ENCODE measurements around the gene DENND5A.
"Not testable (repeated sequence)": the region's sequence is repeated elsewhere in the genome, so short reads cannot be mapped to it uniquely, and the experiment has no call there.

DENND5A gene

GRCh38 chr11:9179141-9179540, 86.0 kb downstream of the DENND5A start:
- in situ Hi-C loops (cut with MboI; ENCODE audit: low sequenced_read_pairs): no loop called here

DNA sequence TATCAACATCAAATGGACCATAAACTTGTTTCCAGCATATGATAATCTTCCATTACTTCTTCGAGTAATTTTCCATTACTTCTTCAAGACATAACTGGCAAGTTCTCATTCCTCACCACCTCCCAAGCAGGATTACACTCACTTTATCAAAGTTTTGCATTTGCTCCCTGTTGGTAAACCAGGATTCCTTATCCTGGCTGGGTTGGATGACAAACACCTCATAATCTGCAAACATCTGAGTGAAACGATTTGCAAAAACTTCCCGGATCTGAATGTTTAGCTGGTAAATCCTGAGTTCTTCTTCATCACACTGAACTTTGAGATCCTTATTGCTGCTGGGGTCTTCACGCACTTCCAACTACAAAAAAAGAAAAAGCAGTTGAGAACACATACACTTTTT, 86.4 kb downstream of the DENND5A start:
- in situ Hi-C loops (cut with MboI; ENCODE audit: low sequenced_read_pairs): no loop called here

DNA sequence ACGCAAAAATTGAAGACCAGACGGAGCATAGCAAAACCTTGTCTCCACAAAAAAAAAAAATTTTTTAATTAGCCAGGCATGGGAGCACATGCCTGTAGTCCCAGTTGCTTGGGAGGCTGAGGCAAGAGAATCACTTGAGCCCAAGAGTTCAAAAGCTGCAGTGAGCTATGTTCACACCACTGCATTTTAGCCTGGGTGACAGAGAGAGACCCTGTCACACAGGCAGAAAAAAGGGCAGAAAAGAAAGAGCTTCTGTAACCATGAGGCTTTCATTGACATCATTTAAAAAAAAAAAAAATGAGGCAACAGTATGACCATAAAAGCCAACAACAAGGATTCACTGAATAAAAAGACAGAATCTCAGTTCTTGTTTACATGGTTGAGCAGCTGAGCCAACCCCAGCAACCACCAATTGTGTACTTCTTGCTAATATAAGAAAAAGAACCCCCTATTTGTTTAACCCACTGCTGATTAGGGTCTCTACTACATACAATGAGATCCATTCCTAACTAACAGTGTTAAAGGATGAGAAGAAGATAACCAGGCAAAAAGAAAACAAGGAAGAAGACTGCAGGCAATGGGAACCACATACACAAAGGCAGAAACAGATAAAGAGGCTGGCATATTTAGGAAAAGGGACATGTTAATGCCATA, 87.6 kb downstream of the DENND5A start:
- in situ Hi-C loops (cut with MboI; ENCODE audit: low sequenced_read_pairs): no loop called here

DNA sequence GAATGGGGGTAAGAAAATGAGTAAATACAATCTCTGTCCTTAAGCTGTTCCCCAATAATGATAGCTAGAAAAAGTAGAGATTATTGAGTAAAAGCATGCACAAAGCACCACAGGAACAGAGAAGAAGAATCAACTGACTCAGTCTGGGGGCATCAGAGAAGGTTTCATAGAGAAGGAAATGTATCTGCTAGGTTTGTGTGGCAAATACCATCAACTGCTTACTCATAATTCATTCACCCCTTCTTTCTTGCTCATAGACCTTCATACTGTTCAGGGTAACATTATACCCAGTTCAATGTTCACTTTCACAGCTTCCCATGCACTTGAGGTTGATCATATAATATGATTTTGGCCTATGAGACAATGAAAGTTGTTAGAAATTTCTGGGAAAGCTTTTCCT, 88.6 kb downstream of the DENND5A start:
- in situ Hi-C loops (cut with MboI; ENCODE audit: low sequenced_read_pairs): no loop called here

- in situ Hi-C loops (cut with MboI; ENCODE audit: low sequenced_read_pairs): no loop called here
These were observed 89.0 kb downstream of the DENND5A start for GRCh38 chr11:9176136-9176535.

- in situ Hi-C loops (cut with MboI; ENCODE audit: low sequenced_read_pairs): no loop called here
These were observed 92.8 kb downstream of the DENND5A start for GRCh38 chr11:9172389-9172788.

DNA sequence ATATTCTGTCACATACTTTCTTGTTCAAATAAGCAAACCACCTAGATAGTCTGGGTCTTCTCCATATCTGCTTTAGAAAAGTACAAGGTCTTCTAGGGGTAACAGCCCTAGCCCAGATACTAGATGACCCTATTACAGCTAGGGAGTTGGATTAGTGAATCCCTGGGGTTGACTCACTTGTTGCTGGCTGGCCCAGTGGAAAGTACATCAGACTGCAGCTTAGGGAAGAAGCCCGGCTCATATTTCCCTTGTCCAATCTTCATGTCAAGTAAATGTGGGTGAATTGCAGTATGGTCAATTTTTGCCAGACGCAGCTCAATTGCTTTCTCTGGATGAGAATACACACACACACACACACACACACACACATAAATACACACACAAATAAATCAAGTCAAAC, 94.7 kb downstream of the DENND5A start:
- in situ Hi-C loops (cut with MboI; ENCODE audit: low sequenced_read_pairs): no loop called here

DNA sequence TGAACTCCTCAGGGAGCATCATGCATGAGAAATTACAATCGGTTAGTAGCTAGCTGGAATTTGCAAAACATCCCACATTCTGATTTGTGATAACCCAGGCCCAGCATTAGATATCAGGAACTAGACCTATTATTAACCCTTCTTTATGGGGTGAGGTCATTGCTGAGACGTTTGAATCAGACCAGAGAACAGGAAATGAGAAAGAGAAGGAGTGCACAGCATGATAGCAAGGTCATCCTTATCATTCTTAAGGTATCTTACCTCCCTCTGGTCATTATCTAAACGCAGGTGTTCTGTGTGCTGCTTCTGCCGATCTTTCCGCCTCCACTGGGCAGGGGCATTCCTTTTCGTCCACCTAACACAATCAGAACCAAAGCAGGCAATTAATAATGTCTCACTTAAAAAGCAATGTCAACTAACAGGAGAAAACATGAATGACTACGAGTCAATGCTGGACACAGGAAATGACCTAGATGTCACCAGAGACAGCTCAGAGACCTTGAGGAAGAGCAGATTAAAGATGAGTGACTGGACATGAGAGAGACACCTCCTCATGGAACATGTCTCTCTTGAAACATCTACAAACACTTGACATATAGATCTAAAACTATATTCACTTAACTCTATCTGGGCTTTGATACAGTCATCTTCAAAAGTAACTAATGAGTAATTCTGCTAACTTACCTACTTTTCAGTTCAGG, 95.4 kb downstream of the DENND5A start:
- in situ Hi-C loops (cut with MboI; ENCODE audit: low sequenced_read_pairs): no loop called here

DNA sequence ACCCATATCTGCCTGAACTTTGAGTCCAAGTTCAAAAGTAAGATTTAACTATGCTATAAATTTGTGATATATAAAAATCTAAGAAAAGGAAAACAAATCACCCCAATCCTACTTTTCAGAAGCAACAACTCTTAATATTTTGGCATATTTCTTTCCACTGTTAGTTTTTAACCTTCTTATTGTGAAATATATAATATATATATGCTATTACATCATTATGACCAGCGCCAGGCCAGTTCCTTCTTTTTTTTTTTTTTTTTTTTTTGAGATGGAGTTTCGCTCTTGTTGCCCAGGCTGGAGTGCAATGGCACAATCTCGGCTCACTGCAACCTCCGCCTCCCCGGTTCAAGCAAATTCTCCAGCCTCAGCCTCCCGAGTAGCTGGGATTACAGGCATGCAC, 103.2 kb downstream of the DENND5A start:
- in situ Hi-C loops (cut with MboI; ENCODE audit: low sequenced_read_pairs): not testable (repeated sequence)

- in situ Hi-C loops (cut with MboI; ENCODE audit: low sequenced_read_pairs): no loop called here
These were observed 105.0 kb downstream of the DENND5A start for GRCh38 chr11:9160166-9160565.

GRCh38 chr11:9158898-9159391, 106.2 kb downstream of the DENND5A start:
- in situ Hi-C loops (cut with MboI; ENCODE audit: low sequenced_read_pairs): no loop called here

GRCh38 chr11:9155930-9156329, 109.2 kb downstream of the DENND5A start:
- in situ Hi-C loops (cut with MboI; ENCODE audit: low sequenced_read_pairs): no loop called here

GRCh38 chr11:9153651-9154050, 111.5 kb downstream of the DENND5A start:
- in situ Hi-C loops (cut with MboI; ENCODE audit: low sequenced_read_pairs): no loop called here

- in situ Hi-C loops (cut with MboI; ENCODE audit: low sequenced_read_pairs): no loop called here
These were observed 113.5 kb downstream of the DENND5A start for GRCh38 chr11:9151631-9152030.

DNA sequence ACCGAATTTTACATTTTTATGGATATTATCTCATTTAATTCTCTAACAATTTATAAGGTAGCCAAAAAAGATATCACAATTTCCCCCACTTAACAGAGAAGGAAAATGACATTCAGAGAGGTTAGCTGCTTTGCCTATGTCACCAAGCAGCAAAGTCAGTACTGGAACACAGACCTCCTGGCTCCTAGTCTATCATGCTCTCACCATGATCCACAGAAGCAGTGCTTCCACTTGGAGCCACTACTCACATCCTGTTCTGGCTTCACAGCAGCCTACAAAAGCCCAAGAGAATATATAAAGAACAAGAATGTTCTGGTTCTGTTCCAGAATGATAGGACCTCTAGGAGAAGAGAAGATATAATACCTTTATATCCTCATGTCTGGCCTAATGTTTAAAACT, 114.2 kb downstream of the DENND5A start:
- in situ Hi-C loops (cut with MboI; ENCODE audit: low sequenced_read_pairs): no loop called here

DNA sequence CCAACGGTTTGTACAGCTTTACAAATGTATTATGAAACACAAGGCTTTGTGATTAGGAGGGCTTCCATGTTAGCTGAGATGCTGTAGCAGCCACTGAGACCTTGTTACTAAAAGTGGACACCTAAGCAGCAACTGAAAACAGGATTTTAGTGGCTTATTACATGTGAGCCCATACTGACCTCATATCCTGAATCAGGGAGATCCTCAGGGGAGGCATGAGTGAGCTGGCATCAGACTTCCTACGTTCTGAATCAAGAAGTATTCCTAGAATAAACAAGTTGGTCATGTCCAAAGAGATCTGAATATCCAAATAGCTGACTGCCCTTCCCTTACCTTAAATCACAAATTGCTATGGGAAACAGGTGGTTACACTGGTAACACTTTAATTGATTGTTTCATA, 114.6 kb downstream of the DENND5A start:
- in situ Hi-C loops (cut with MboI; ENCODE audit: low sequenced_read_pairs): no loop called here

DNA sequence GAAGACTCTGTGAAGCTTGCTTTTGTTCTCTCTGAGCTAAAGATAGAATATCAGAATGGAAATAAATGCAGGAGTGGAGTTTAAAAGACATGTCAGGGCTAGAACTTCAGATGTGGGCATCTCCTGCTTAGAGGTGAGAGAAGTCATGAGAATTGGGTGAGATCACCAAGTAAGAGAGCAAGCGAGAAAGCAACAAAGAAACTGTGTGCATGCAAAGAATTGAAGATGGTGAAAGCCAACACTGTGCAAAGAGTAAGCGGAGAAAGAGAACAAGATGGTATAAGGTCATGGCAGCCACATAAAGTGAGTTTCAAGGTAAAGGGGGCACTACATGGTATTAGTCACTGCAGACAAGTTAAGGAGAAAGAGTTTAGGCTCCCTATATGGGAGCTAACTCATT, 116.4 kb downstream of the DENND5A start:
- in situ Hi-C loops (cut with MboI; ENCODE audit: low sequenced_read_pairs): no loop called here

GRCh38 chr11:9148035-9148434, 117.1 kb downstream of the DENND5A start:
- in situ Hi-C loops (cut with MboI; ENCODE audit: low sequenced_read_pairs): no loop called here

- in situ Hi-C loops (cut with MboI; ENCODE audit: low sequenced_read_pairs): no loop called here
These were observed 118.7 kb downstream of the DENND5A start for GRCh38 chr11:9146477-9146876.

- in situ Hi-C loops (cut with MboI; ENCODE audit: low sequenced_read_pairs): no loop called here
These were observed 119.9 kb downstream of the DENND5A start for GRCh38 chr11:9145283-9145682.

DNA sequence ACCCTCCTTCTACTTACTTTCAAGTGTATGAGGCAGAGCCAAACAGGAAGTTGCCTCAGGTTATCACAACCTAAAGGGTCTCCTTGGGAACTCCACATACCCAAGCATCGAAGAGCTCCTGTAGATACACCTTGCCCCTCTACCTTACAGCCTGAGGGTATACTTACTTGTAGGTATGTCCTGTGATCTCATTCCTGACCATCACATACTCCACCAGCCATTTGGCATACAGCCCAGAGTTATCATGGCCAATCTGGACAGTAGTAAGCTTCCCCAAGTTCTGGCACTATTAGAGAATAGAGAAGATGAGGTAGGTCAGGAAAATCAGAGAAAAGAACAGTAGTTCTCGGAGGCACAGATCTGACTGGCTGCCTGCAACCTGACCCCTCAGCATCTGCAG, 120.3 kb downstream of the DENND5A start:
- in situ Hi-C loops (cut with MboI; ENCODE audit: low sequenced_read_pairs): no loop called here

- in situ Hi-C loops (cut with MboI; ENCODE audit: low sequenced_read_pairs): no loop called here
These were observed 121.4 kb downstream of the DENND5A start for GRCh38 chr11:9143721-9144120.

GRCh38 chr11:9142732-9143131, 122.4 kb downstream of the DENND5A start:
- in situ Hi-C loops (cut with MboI; ENCODE audit: low sequenced_read_pairs): no loop called here
